Trophoblast cell (in vitro differentiated cells and primary cell): ENCODE data around the gene KCNA2.

Experiments
- DNase-seq, 2 donors: peaks; one replicate each; pipeline ENCODE4 v3.0.0-alpha.2; 2016
- H2AFZ ChIP-seq: 2 replicates; pipeline ENCODE4 v1.6.1; 2013; ENCODE audit warnings: low read length, moderate library complexity, mild to moderate bottlenecking; ENCODE audit not compliant: insufficient read depth, poor library complexity
- H2AK5ac ChIP-seq: 2 replicates; pipeline ENCODE4 v1.6.1; 2013; ENCODE audit warnings: mild to moderate bottlenecking, low read length
- H2BK120ac ChIP-seq: 2 replicates; pipeline ENCODE4 v1.6.1; 2013; ENCODE audit warnings: low read length, mild to moderate bottlenecking, moderate library complexity; ENCODE audit not compliant: insufficient read depth, poor library complexity
- H2BK12ac ChIP-seq: 2 replicates; pipeline ENCODE4 v1.6.1; 2013; ENCODE audit warnings: mild to moderate bottlenecking, low read length, moderate library complexity
- H2BK5ac ChIP-seq: 2 replicates; pipeline ENCODE4 v1.6.1; 2013; ENCODE audit warnings: low read length, low read depth, moderate library complexity, mild to moderate bottlenecking; ENCODE audit not compliant: poor library complexity
- H3K14ac ChIP-seq: 2 replicates; pipeline ENCODE4 v1.6.1; 2013; ENCODE audit warnings: mild to moderate bottlenecking, low read length
- H3K18ac ChIP-seq: 2 replicates; pipeline ENCODE4 v1.6.1; 2013; ENCODE audit warnings: mild to moderate bottlenecking, low read length
- H3K23ac ChIP-seq: 2 replicates; pipeline ENCODE4 v1.6.1; 2013; ENCODE audit warnings: low read length
- H3K27ac ChIP-seq: 2 replicates; pipeline ENCODE4 v1.5.1; 2013; ENCODE audit warnings: low read depth, mild to moderate bottlenecking, inconsistent platforms, low read length, moderate library complexity
- H3K27me3 ChIP-seq: 2 replicates; pipeline ENCODE4 v1.6.1; 2013; ENCODE audit warnings: inconsistent platforms, mild to moderate bottlenecking, low read length, moderate library complexity; ENCODE audit not compliant: insufficient read depth
- H3K36me3 ChIP-seq, 2 experiments: 1 replicate in 1 of 2; 2 replicates in 1 of 2; pipeline ENCODE4 v1.6.1; 2013; ENCODE audit warnings: low read length in 2 of 2, mild to moderate bottlenecking in 2 of 2, moderate library complexity in 1 of 2; ENCODE audit not compliant: insufficient read depth in 2 of 2, control insufficient read depth in 1 of 2
- H3K4ac ChIP-seq: 2 replicates; pipeline ENCODE4 v1.6.1; 2013; ENCODE audit warnings: low read depth, mild to moderate bottlenecking, low read length, moderate library complexity
- H3K4me1 ChIP-seq, 2 experiments: 1 replicate in 1 of 2; 2 replicates in 1 of 2; pipeline ENCODE4 v1.6.1; 2013; ENCODE audit warnings: low read length in 2 of 2, mild to moderate bottlenecking in 2 of 2, moderate library complexity in 1 of 2; ENCODE audit not compliant: insufficient read depth in 2 of 2, control insufficient read depth in 1 of 2
- H3K4me2 ChIP-seq: 2 replicates; pipeline ENCODE4 v1.6.1; 2013; ENCODE audit warnings: inconsistent platforms, mild to moderate bottlenecking, low read length, moderate library complexity
- H3K4me3 ChIP-seq: 2 replicates; pipeline ENCODE4 v1.5.1; 2013; ENCODE audit warnings: mild to moderate bottlenecking, low read depth, low read length, inconsistent platforms
- H3K79me1 ChIP-seq: one replicate; pipeline ENCODE4 v1.6.1; 2013; ENCODE audit warnings: low read length
- H3K79me2 ChIP-seq: 2 replicates; pipeline ENCODE4 v1.6.1; 2013; ENCODE audit warnings: low read length, mild to moderate bottlenecking; ENCODE audit not compliant: control insufficient read depth, insufficient read depth, poor library complexity
- H3K9ac ChIP-seq: 2 replicates; pipeline ENCODE4 v1.6.1; 2013; ENCODE audit warnings: mild to moderate bottlenecking, low read length
- H3K9me3 ChIP-seq: 2 replicates; pipeline ENCODE4 v1.6.1; 2013; ENCODE audit warnings: low read depth, mild to moderate bottlenecking, control low read depth, inconsistent platforms, low read length; ENCODE audit not compliant: insufficient read depth
- H4K12ac ChIP-seq: 2 replicates; pipeline ENCODE4 v1.6.1; 2013; ENCODE audit warnings: low read depth, mild to moderate bottlenecking, low read length, moderate library complexity
- H4K8ac ChIP-seq: 2 replicates; pipeline ENCODE4 v1.6.1; 2013; ENCODE audit warnings: low read depth, mild to moderate bottlenecking, low read length, moderate library complexity
- H4K91ac ChIP-seq: one replicate; pipeline ENCODE4 v1.6.1; 2013; ENCODE audit warnings: low read depth, mild to moderate bottlenecking, low read length, moderate library complexity
- WGBS: extraction: QIAGEN DNeasy Blood & Tissue Kit; methylation state at CpG from one replicate; pipeline ENCODE4 v1.1.7; 2013; ENCODE audit warnings: missing lambda C conversion rate; ENCODE audit not compliant: insufficient read length, insufficient coverage; ENCODE audit errors: extremely low coverage; 5-methylcytosine and 5-hydroxymethylcytosine counted together

Gene KCNA2

DNA sequence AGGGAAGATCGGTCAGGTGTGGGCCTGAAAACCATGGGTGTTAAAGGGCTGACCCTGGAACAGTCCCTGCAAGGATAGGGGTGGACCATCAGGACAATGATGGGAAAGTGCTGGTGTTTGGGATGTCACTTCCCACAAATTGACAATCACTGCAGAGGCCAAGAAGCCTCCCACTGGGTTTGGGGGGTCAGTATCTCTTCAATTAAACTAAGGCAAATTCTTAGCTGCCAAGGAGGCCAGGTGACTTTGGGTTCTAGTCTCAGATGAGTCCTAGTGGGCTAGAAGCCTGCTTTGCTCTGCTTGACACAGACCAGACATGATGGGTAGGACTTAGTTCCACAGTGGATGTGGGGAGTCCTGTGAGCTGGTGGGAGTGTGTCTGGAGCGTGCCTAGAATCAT, 29.3 kb upstream of the KCNA2 start:
- no peak overlapping the region for H4K8ac ChIP-seq
- H3K9me3 ChIP-seq = no peaks in the 10 kb centered on the region

DNA sequence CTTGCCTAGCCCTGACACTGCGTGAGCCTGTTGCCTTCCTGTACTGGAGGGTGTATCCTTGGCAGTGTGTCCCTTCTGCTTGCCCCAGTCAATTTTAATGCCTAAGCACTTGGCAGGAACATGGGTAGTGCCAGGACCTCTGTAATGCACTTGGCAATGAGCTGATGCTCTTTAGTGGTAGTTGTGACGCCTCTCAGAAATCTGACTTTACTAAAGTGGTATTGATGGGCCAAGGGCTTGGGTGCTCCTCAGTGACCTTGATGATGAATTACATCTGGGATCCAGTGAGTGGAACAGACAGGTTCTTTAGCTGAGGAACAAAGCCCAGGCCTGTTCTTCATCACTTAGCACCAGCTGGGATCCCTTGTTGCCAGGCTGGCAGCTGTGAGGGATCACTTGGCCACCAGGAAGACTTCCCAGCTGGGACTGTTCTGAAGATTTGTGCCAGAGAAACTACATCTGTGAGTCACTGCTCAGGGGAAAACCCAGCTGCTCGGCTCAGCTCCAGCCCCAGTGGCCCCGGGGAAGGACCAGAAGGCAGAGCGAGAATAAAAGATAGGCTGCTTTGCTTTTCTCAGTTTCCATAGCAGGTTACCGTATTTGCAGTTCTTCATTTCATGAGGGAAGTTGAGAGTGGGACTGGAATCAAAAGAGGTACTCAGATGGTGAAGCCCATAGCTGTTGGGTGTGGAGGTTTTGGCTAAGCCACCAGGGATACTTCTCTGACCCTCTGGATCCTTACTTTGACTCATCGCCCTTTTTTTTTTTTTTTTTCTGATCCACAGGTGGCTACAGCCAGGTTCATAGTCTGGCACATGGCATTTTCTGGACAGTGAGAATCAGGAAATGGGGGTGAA, 28.5 kb upstream of the KCNA2 start:
- Histone ChIP-seq H3K18ac (no peak overlapping the region), H3K27ac (no peak overlapping the region), H3K27me3 (no peaks in the 10 kb centered on the region), H4K8ac (no peak overlapping the region), H4K12ac (no peak overlapping the region), H2BK12ac (no peak overlapping the region), H3K79me1 (no peaks in the 10 kb centered on the region), H3K79me2 (no peaks in the 10 kb centered on the region), H3K4me3 (no peak overlapping the region), H2BK120ac (no peak overlapping the region), H3K4me2 (no peak overlapping the region), H4K91ac (no peak overlapping the region), H3K9me3 (no peaks in the 10 kb centered on the region), H2BK5ac (no peak overlapping the region), H3K4me1 (no peaks in the 10 kb centered on the region), H3K14ac (no peak overlapping the region), H3K4ac (no peak overlapping the region), H2AFZ (no peak overlapping the region), H3K23ac (no peak overlapping the region), H3K36me3 (no peaks in the 10 kb centered on the region), H2AK5ac (no peak overlapping the region), H3K9ac (no peak overlapping the region)
- peak; percentile 42 to 46 for DNase-seq
- no CpG with 5 or more reads among the region's 7 CpGs for WGBS

More for the DNA sequence above, 29.3 kb upstream of the KCNA2 start:
- no peaks in the 10 kb centered on the region for H3K4me1 ChIP-seq
- H2BK12ac ChIP-seq = no peak overlapping the region
- H3K79me2 ChIP-seq = no peaks in the 10 kb centered on the region
- no peak overlapping the region for H3K9ac ChIP-seq
- H3K27me3 ChIP-seq = no peaks in the 10 kb centered on the region
- no peak overlapping the region for H2AK5ac ChIP-seq
- H3K27ac ChIP-seq = no peak overlapping the region
- H2AFZ ChIP-seq = no peak overlapping the region
- H3K36me3 ChIP-seq = no peaks in the 10 kb centered on the region
- no peak overlapping the region for H3K4me3 ChIP-seq
- H4K91ac ChIP-seq = no peak overlapping the region
- no peaks in the 10 kb centered on the region for H3K79me1 ChIP-seq
- no peak overlapping the region for H3K18ac ChIP-seq
- no peak overlapping the region for H2BK120ac ChIP-seq
- no peak overlapping the region for H3K4ac ChIP-seq
- no peak overlapping the region for H3K14ac ChIP-seq
- no peak for DNase-seq
- no CpG with 5 or more reads among the region's 2 CpGs for WGBS
- no peak overlapping the region for H4K12ac ChIP-seq
- H3K23ac ChIP-seq = no peak overlapping the region
- no peak overlapping the region for H2BK5ac ChIP-seq
- H3K4me2 ChIP-seq = no peak overlapping the region

DNA sequence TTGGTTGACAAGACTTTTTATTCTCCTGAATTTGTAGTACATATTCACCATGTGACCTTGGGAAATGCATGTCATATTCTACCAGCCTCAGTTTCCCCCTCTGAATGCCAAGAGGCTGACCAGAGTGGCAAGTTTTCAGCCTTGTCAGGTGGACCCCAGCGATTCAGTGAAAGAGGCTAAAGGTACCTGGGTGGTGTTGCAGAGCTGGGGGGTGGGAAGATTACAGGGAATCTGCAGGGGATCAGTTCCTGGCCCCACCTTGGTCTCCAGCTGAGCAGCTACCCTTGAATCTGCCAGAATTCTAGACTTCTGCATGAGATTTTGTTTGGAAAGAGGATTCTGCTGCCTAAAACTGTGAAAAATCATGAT, 27.9 kb upstream of the KCNA2 start:
- DNase-seq = no peak
- H2AFZ ChIP-seq = no peak overlapping the region
- H3K4ac ChIP-seq = no peak overlapping the region
- H3K9ac ChIP-seq = peak overlapping the region; percentile 38
- H3K27me3 ChIP-seq = no peaks in the 10 kb centered on the region
- no peaks in the 10 kb centered on the region for H3K79me2 ChIP-seq
- H2AK5ac ChIP-seq = no peak overlapping the region
- no CpG with 5 or more reads among the region's 1 CpG for WGBS
- H2BK120ac ChIP-seq = no peak overlapping the region
- H3K4me3 ChIP-seq = no peak overlapping the region
- H3K18ac ChIP-seq = no peak overlapping the region
- H3K4me2 ChIP-seq = no peak overlapping the region
- no peaks in the 10 kb centered on the region for H3K79me1 ChIP-seq
- no peak overlapping the region for H3K27ac ChIP-seq
- H3K36me3 ChIP-seq = no peaks in the 10 kb centered on the region
- no peak overlapping the region for H3K23ac ChIP-seq
- no peak overlapping the region for H4K12ac ChIP-seq
- no peak overlapping the region for H3K14ac ChIP-seq
- no peaks in the 10 kb centered on the region for H3K4me1 ChIP-seq
- H2BK12ac ChIP-seq = no peak overlapping the region
- H4K91ac ChIP-seq = no peak overlapping the region
- no peak overlapping the region for H2BK5ac ChIP-seq
- H4K8ac ChIP-seq = no peak overlapping the region
- H3K9me3 ChIP-seq = no peaks in the 10 kb centered on the region

DNA sequence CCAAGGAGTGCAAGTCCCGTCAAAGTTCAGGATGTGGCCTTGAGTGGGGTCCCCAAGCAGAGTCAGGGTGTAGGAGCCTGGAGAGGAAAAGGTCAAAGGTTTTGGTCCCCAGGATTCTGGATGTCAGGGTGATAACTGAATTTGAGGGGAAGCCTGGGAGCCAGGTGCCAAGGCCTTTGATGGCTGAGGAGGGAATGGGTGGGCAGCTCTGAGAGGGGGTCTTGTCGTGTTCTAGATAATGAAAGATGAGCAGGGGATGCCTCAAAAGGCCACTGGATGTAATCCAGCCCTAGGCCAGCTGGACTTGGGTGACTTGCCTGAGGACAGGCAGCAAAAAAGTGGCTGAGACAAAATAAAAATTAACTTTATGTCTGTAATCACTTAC, 27.5 kb upstream of the KCNA2 start:
- Histone ChIP-seq H2BK120ac (no peak overlapping the region), H3K4me2 (no peak overlapping the region), H3K9ac (no peak overlapping the region), H3K79me2 (no peaks in the 10 kb centered on the region), H3K36me3 (no peaks in the 10 kb centered on the region), H3K4me3 (no peak overlapping the region), H3K4me1 (no peaks in the 10 kb centered on the region), H2BK5ac (no peak overlapping the region), H4K8ac (no peak overlapping the region), H2BK12ac (no peak overlapping the region), H3K14ac (no peak overlapping the region), H3K23ac (no peak overlapping the region), H3K9me3 (no peaks in the 10 kb centered on the region), H3K27me3 (no peaks in the 10 kb centered on the region), H3K79me1 (no peaks in the 10 kb centered on the region), H4K91ac (no peak overlapping the region), H3K4ac (no peak overlapping the region), H2AFZ (no peak overlapping the region), H3K27ac (no peak overlapping the region), H3K18ac (no peak overlapping the region), H2AK5ac (no peak overlapping the region), H4K12ac (no peak overlapping the region)
- no peak for DNase-seq
- no CpG with 5 or more reads among the region's 2 CpGs for WGBS
